Calu3 (cell line): Measurements from ENCODE around the gene PSTPIP1. TPM values are rescaled to one million over a fixed set of nuclear protein-coding genes. Genes with fewer than 3 reads are reported as not detected.

Source experiments
- BruUV-seq: library from RNA; stranded (reverse); fragments of 400-500 nt; replicated peaks from 2 replicates; lab custom pipeline; 2021; lab: Mats Ljungman, UMichigan
- CTCF ChIA-PET: fragments of 300-600 bp; sonication (Branson Sonifier 250); formaldehyde crosslinking; loops from one replicate; lab custom pipeline; 2022; ENCODE audit warnings: antibody characterized with exemption; lab: Charles Lee
- DNase-seq: peaks from one replicate; pipeline ENCODE4 v3.0.0; 2022
- H3K27ac Mint-ChIP-seq: one replicate; pipeline ENCODE4 v1.8.0; 2022; ENCODE audit warnings: mixed read lengths; ENCODE audit not compliant: unreplicated experiment
- H3K27me3 Mint-ChIP-seq: one replicate; pipeline ENCODE4 v1.8.0; 2022; ENCODE audit warnings: mixed read lengths; ENCODE audit not compliant: unreplicated experiment
- H3K36me3 Mint-ChIP-seq: one replicate; pipeline ENCODE4 v1.8.0; 2022; ENCODE audit warnings: mild to moderate bottlenecking, moderate library complexity, mixed read lengths; ENCODE audit not compliant: insufficient read depth, unreplicated experiment
- H3K4me1 Mint-ChIP-seq: one replicate; pipeline ENCODE4 v1.8.0; 2022; ENCODE audit warnings: mild to moderate bottlenecking, low read depth, mixed read lengths; ENCODE audit not compliant: unreplicated experiment
- H3K4me3 Mint-ChIP-seq: one replicate; pipeline ENCODE4 v1.8.0; 2022; ENCODE audit warnings: mild to moderate bottlenecking, low read depth, moderate library complexity, mixed read lengths; ENCODE audit not compliant: unreplicated experiment
- H3K9me3 Mint-ChIP-seq: one replicate; pipeline ENCODE4 v1.8.0; 2022; ENCODE audit warnings: low read depth, mixed read lengths; ENCODE audit not compliant: unreplicated experiment
- CTCF ChIP-seq: fragments of 200-600 bp; IDR thresholded peaks from one replicate; pipeline ENCODE4 v1.8.0; 2022; ENCODE audit warnings: antibody characterized with exemption; ENCODE audit not compliant: unreplicated experiment
- intact Hi-C: fragments of 100-400 bp; cut with micrococcal nuclease; formaldehyde crosslinking; loops from one replicate; pipeline ENCODE4 v1.10.0; 2022; ENCODE audit not compliant: unreplicated experiment
- total RNA-seq: library from RNA; stranded (reverse); gene quantifications from 2 replicates; pipeline ENCODE4 v1.2.3, GENCODE V29; 2022

Gene PSTPIP1
- total RNA-seq, 1 experiment from 2014 or later = not detected

DNA sequence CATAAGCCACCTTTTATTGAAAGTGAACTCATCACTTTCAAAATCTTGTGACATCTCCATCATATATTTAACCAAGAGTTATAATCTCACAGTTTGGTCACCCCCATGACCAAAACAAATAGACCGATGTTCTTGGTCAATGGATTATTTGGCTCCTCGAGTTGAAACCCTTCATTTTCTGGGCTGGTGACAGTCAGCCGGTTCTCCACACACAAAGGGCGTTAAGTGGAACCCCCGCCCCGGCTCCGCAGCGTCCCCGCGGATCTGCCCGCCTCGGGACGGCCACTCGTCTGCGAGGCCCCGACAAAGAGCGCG is 75.2 kb downstream of the PSTPIP1 start:
- intact Hi-C loops = no loop called here
- H3K27ac Mint-ChIP-seq = peak overlapping the region; percentile 95
- peaks cover 35% of the 10 kb centered on the region for H3K27me3 Mint-ChIP-seq
- no peak for TF ChIP-seq CTCF
- H3K36me3 Mint-ChIP-seq = peaks cover 50% of the 10 kb centered on the region
- H3K4me3 Mint-ChIP-seq = peak overlapping the region; percentile 84
- CTCF ChIA-PET = interaction anchor here (0.5 to 0.8 kb wide), 2 partner anchors 11 to 422 kb away, joined by 3 to 4 read pairs; no protein-coding TSS in a partner anchor
- no TSS peak for BruUV-seq
- peaks cover 58% of the 10 kb centered on the region for H3K4me1 Mint-ChIP-seq
- H3K9me3 Mint-ChIP-seq = no peaks in the 10 kb centered on the region
- DNase-seq = no peak

- intact Hi-C loops = no loop called here
- DNase-seq = peak; percentile 97
- BruUV-seq = no TSS peak
- Mint-ChIP-seq H3K27me3 (peaks cover 41% of the 10 kb centered on the region), H3K4me3 (peak within 1 kb of the TSS; percentile 84), H3K36me3 (peaks cover 50% of the 10 kb centered on the region), H3K4me1 (peaks cover 60% of the 10 kb centered on the region), H3K9me3 (no peaks in the 10 kb centered on the region), H3K27ac (peak within 1 kb of the TSS; percentile 95)
- CTCF ChIA-PET = interaction anchor here (0.9 kb wide), 1 partner anchor 36 kb away, joined by 6 read pairs; no protein-coding TSS in a partner anchor
- no peak for TF ChIP-seq CTCF
These were observed 75.8 kb downstream of the PSTPIP1 start, which contains the start of gene TSPAN3 for GRCh38 chr15:77070495-77071304. Gene TSPAN3 (minus strand): TSS chr15:77071109. CDS start chr15:77070954, 155 bp downstream.

- peaks cover 56% of the 10 kb centered on the region for H3K4me1 Mint-ChIP-seq
- peaks cover 43% of the 10 kb centered on the region for H3K27me3 Mint-ChIP-seq
- intact Hi-C loops = no loop called here
- no TSS peak for BruUV-seq
- peaks cover 49% of the 10 kb centered on the region for H3K36me3 Mint-ChIP-seq
- peak overlapping the region; percentile 82 for H3K27ac Mint-ChIP-seq
- TF ChIP-seq CTCF = no peak
- no peaks in the 10 kb centered on the region for H3K9me3 Mint-ChIP-seq
- DNase-seq = no peak
- peak overlapping the region; percentile 84 for H3K4me3 Mint-ChIP-seq
- CTCF ChIA-PET = interaction anchor here (0.9 kb wide), 1 partner anchor 37 kb away, joined by 6 read pairs; no protein-coding TSS in a partner anchor
These were observed 76.6 kb downstream of the PSTPIP1 start for GRCh38 chr15:77071305-77072223.

- CTCF ChIA-PET = no interaction called here
- no TSS peak for BruUV-seq
- Mint-ChIP-seq H3K36me3 (peaks cover 26% of the 10 kb centered on the region), H3K27ac (no peak overlapping the region), H3K27me3 (peaks cover 43% of the 10 kb centered on the region), H3K4me1 (peaks cover 28% of the 10 kb centered on the region), H3K9me3 (no peaks in the 10 kb centered on the region), H3K4me3 (no peak overlapping the region)
- TF ChIP-seq CTCF = no peak
- intact Hi-C loops = no loop called here
- no peak for DNase-seq
These were observed 79.4 kb downstream of the PSTPIP1 start for GRCh38 chr15:77074350-77074749.
